Neutrophil (primary cell): Measurements from ENCODE around the gene TBKBP1.
A peak's percentile ranks its signal among the peaks of the same experiment; 100 is the strongest.

Experiments used
- H3K27ac ChIP-seq: fragments of 200-600 bp; sonication (generic); 2 replicates; pipeline ENCODE4 v1.5.1; 2016; ENCODE audit warnings: mild to moderate bottlenecking, moderate library complexity
- H3K27me3 ChIP-seq: fragments of 200-600 bp; sonication (generic); 2 replicates; pipeline ENCODE4 v1.6.0; 2016; ENCODE audit warnings: mild to moderate bottlenecking
- H3K36me3 ChIP-seq: fragments of 200-600 bp; sonication (generic); 2 replicates; pipeline ENCODE4 v1.5.1; 2017
- H3K4me1 ChIP-seq, 2 experiments: fragments of 200-600 bp in 1 of 2; sonication (generic) in 1 of 2; 1 replicate in 1 of 2; 2 replicates in 1 of 2; pipeline versions ENCODE4 v1.5.1 to v1.6.1; 2013 to 2016; ENCODE audit warnings: low read depth in 1 of 2, low read length in 1 of 2, mild to moderate bottlenecking in 1 of 2, moderate library complexity in 1 of 2; ENCODE audit not compliant: control insufficient read depth in 1 of 2, insufficient read depth in 1 of 2
- H3K4me3 ChIP-seq, 2 experiments: fragments of 200-600 bp in 1 of 2; sonication (generic) in 1 of 2; 1 replicate in 1 of 2; 2 replicates in 1 of 2; pipeline ENCODE4 v1.5.1; 2013 to 2016; ENCODE audit warnings: low read depth in 1 of 2, low read length in 1 of 2, mild to moderate bottlenecking in 1 of 2, moderate library complexity in 1 of 2
- H3K9me3 ChIP-seq: fragments of 200-600 bp; sonication (generic); 2 replicates; pipeline ENCODE4 v1.5.1; 2016
- TF ChIP-seq, protein P1 (sequence below): fragments of 200-600 bp; sonication (generic); IDR thresholded peaks from 2 replicates; pipeline ENCODE4 v1.5.1; 2016; ENCODE audit warnings: antibody characterized with exemption

TBKBP1 gene

DNA sequence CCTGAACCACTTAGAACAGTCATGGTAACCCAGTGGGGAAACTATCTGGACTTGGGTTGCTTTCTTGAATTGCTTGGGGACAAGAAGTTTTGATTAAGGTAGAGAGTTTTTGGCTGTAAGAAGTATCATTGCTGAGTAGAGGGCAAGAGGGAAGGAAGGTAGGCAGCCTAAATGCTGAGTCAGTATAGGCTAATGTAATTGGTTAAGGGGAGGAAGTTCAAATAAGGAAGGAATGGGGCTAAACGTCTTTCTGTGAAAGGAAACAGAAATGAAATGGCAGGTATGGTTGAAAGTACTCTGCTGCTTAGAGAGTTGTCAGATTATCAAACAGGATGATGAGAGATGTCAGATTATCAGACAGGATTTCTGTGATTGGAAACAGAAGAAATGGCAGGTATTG lies 23.9 kb upstream of the TBKBP1 start:
- no peaks in the 10 kb centered on the region for H3K9me3 ChIP-seq
- H3K27me3 ChIP-seq: no peaks in the 10 kb centered on the region
- TF ChIP-seq, protein P1, sequence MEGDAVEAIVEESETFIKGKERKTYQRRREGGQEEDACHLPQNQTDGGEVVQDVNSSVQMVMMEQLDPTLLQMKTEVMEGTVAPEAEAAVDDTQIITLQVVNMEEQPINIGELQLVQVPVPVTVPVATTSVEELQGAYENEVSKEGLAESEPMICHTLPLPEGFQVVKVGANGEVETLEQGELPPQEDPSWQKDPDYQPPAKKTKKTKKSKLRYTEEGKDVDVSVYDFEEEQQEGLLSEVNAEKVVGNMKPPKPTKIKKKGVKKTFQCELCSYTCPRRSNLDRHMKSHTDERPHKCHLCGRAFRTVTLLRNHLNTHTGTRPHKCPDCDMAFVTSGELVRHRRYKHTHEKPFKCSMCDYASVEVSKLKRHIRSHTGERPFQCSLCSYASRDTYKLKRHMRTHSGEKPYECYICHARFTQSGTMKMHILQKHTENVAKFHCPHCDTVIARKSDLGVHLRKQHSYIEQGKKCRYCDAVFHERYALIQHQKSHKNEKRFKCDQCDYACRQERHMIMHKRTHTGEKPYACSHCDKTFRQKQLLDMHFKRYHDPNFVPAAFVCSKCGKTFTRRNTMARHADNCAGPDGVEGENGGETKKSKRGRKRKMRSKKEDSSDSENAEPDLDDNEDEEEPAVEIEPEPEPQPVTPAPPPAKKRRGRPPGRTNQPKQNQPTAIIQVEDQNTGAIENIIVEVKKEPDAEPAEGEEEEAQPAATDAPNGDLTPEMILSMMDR: no peak

DNA sequence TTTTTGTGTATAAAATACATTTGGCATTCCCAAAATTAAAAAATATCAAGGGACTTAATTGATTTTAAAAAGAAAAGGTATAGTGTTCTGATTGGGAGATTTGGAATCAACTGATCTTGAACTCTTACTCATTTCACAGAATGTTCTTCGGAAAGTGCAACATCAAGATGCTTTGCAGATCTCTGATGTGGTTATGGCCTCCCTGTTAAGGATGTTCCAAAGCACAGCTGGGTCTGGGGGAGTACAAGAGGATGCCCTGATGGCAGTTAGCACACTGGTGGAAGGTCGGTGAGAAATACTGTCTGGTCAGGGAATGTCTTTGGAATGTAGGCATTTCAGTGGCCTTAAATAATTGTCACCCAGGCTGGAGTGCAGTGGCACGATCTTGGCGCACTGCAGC lies 19.5 kb upstream of the TBKBP1 start:
- TF ChIP-seq, protein P1: no peak
- peaks cover 43 to 48% of the 10 kb centered on the region in 2 experiments for H3K4me1 ChIP-seq
- peaks cover 98% of the 10 kb centered on the region for H3K36me3 ChIP-seq
- no peak overlapping the region for H3K4me3 ChIP-seq
- no peaks in the 10 kb centered on the region for H3K27me3 ChIP-seq
- no peaks in the 10 kb centered on the region for H3K9me3 ChIP-seq
- peak overlapping the region; percentile 90 for H3K27ac ChIP-seq

More for the DNA sequence above, 23.9 kb upstream of the TBKBP1 start:
- H3K4me3 ChIP-seq: peak overlapping the region; percentile 53
- H3K27ac ChIP-seq: peak overlapping the region; percentile 90
- peaks cover 85 to 86% of the 10 kb centered on the region in 2 experiments for H3K4me1 ChIP-seq
- peaks cover 84% of the 10 kb centered on the region for H3K36me3 ChIP-seq

DNA sequence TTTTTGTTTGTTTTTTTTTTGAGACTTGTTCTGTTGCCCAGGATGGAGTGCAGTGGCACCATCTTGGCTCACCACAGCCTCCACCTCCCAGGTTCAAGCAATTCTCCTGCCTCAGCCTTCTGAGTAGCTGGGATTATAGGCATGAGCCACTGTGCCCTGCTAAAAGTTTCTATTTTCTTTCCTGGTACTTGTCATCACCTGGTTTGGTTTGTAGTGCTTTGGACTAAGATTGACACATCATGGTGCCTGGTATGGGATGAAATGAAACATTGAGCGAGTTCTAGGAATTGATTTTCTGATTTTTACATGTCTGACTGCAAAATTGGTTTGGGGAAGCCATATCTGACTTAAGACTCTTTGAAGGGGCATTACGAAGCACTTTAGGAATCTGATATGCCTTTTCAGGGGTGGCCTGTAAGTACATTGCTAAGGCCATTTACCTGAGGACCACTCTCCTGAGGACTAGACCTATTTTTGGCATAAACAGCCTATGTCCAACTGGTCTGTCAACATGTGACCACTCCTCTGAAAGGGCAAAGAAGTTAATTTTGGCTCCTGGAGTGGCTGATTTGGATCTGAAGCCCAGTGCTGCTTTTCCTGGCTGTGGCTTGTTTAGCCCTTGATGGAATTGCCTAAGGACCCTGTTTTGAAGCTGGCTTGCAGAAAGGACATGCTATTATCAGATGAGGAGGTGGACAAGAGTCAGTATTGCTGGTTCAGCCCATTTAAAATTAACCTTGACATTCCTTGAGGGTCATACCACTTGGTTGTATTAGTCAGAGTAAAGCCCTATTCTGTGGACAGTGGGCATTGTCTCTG lies 18.4 kb upstream of the TBKBP1 start:
- peaks cover 32 to 38% of the 10 kb centered on the region in 2 experiments for H3K4me1 ChIP-seq
- TF ChIP-seq, protein P1: no peak

DNA sequence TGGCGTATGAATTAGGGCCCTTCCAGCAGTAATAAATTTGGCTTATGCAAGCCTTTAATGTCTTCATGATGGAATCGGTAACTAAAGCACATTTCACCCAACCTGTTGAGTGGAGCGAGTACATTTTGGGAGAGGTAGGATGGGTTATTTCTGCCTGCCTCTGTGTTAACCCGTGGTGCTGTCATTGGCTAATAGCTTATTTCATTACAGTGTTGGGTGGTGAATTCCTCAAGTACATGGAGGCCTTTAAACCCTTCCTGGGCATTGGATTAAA lies 17.8 kb upstream of the TBKBP1 start:
- H3K4me1 ChIP-seq: peaks cover 27 to 32% of the 10 kb centered on the region in 2 experiments
- no peaks in the 10 kb centered on the region for H3K27me3 ChIP-seq
- TF ChIP-seq, protein P1: no peak
- H3K27ac ChIP-seq: no peak overlapping the region
- H3K4me3 ChIP-seq: no peak overlapping the region
- H3K9me3 ChIP-seq: no peaks in the 10 kb centered on the region
- H3K36me3 ChIP-seq: peaks cover 100% of the 10 kb centered on the region

More for the DNA sequence above, 18.4 kb upstream of the TBKBP1 start:
- H3K9me3 ChIP-seq: no peaks in the 10 kb centered on the region
- H3K36me3 ChIP-seq: peaks cover 100% of the 10 kb centered on the region
- H3K27ac ChIP-seq: peak overlapping the region; percentile 51
- H3K27me3 ChIP-seq: no peaks in the 10 kb centered on the region
- no peak overlapping the region for H3K4me3 ChIP-seq

DNA sequence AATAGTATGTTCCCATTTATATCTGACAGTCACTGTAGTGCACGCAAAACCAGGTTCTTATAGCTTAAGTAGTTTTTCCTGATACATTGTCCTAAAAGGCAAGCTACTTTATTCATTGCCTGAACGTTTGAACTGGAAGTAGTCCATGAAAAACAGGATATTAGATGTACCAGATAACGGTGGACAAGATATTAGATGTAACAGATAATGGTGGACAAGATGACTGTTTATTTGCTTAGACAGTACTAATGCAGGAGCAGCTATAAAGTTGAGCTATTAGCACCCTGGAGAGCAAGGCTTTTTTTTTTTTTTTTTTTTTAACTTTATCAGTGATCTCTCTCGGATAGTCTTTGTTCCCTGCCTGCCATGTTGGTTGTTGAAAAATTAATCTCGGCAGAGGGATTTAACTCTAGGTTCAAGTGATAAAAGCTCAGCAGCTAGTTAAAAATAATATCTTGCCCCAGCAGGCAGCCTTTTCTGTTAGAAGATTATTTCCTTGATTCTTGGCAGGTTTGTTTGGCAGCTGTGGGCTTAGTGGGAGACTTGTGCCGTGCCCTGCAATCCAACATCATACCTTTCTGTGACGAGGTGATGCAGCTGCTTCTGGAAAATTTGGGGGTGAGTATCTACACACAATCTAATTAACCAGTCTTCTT lies 17.3 kb upstream of the TBKBP1 start:
- H3K27ac ChIP-seq: no peak overlapping the region
- no peaks in the 10 kb centered on the region for H3K9me3 ChIP-seq
- no peak overlapping the region for H3K4me3 ChIP-seq
- TF ChIP-seq, protein P1: no peak
- no peaks in the 10 kb centered on the region for H3K27me3 ChIP-seq
- peaks cover 22 to 27% of the 10 kb centered on the region in 2 experiments for H3K4me1 ChIP-seq
- peaks cover 100% of the 10 kb centered on the region for H3K36me3 ChIP-seq
